A673 (cell line): ENCODE measurements around the gene CDK5R2. TPM values are rescaled to one million over a fixed set of nuclear protein-coding genes. Genes with fewer than 3 reads are reported as not detected.

Experiments
- BruUV-seq: library from RNA; stranded (reverse); fragments of 400-500 nt; replicated peaks from 2 replicates; lab custom pipeline; 2021; lab: Mats Ljungman, UMichigan
- CTCF ChIA-PET: fragments of 300-600 bp; sonication (Branson Sonifier 250); formaldehyde crosslinking; loops from one replicate; lab custom pipeline; 2022; ENCODE audit warnings: antibody characterized with exemption; lab: Charles Lee
- POLR2A ChIA-PET: fragments of 300-600 bp; sonication (Branson Sonifier 250); formaldehyde crosslinking; loops from one replicate; lab custom pipeline; 2022; ENCODE audit warnings: antibody characterized with exemption; ENCODE audit not compliant: low non-redundant PET; lab: Charles Lee
- DNase-seq: peaks from one replicate; pipeline ENCODE4 v3.0.0-alpha.2; 2015; ENCODE audit warnings: low spot score
- H3K27ac ChIP-seq: fragments of 200-600 bp; sonication (generic); 2 replicates; pipeline ENCODE4 v1.5.1; 2016; ENCODE audit warnings: mixed run types, low read depth, mild to moderate bottlenecking, mixed read lengths, antibody characterized with exemption, low read length; ENCODE audit not compliant: poor library complexity, severe bottlenecking
- H3K27me3 ChIP-seq: fragments of 200-600 bp; sonication (generic); replicated peaks from 2 replicates; pipeline ENCODE4 v1.6.1; 2017; ENCODE audit warnings: mixed run types, low read depth, mild to moderate bottlenecking, mixed read lengths, antibody characterized with exemption, low read length; ENCODE audit not compliant: insufficient read depth, poor library complexity
- H3K36me3 ChIP-seq: fragments of 200-600 bp; sonication (generic); 2 replicates; pipeline ENCODE4 v1.6.1; 2016; ENCODE audit warnings: mixed run types, mild to moderate bottlenecking, mixed read lengths, antibody characterized with exemption, low read length; ENCODE audit not compliant: insufficient read depth, poor library complexity, severe bottlenecking
- H3K4me1 ChIP-seq: fragments of 200-600 bp; sonication (generic); 2 replicates; pipeline ENCODE4 v1.6.1; 2017; ENCODE audit warnings: mixed run types, mild to moderate bottlenecking, mixed read lengths, antibody characterized with exemption, low read length; ENCODE audit not compliant: insufficient read depth, poor library complexity, severe bottlenecking
- H3K4me3 ChIP-seq: fragments of 200-600 bp; sonication (generic); 2 replicates; pipeline ENCODE4 v1.5.1; 2016; ENCODE audit warnings: low read depth, mixed run types, mild to moderate bottlenecking, mixed read lengths, low read length; ENCODE audit not compliant: poor library complexity, severe bottlenecking
- H3K9me3 ChIP-seq: fragments of 200-600 bp; sonication (generic); 2 replicates; pipeline ENCODE4 v1.6.1; 2016; ENCODE audit warnings: mixed run types, low read depth, mild to moderate bottlenecking, mixed read lengths, antibody characterized with exemption, low read length; ENCODE audit not compliant: poor library complexity, severe bottlenecking
- EZH2 ChIP-seq: fragments of 200-600 bp; sonication (generic); IDR thresholded peaks from 2 replicates; pipeline ENCODE4 v1.6.1; 2017; ENCODE audit warnings: borderline replicate concordance, low read depth, mild to moderate bottlenecking, mixed read lengths, antibody characterized with exemption, low read length; ENCODE audit not compliant: poor library complexity, severe bottlenecking
- intact Hi-C: fragments of 100-400 bp; cut with micrococcal nuclease; formaldehyde crosslinking; loops from one replicate; pipeline ENCODE4 v1.10.0; 2022; ENCODE audit not compliant: unreplicated experiment
- total RNA-seq: library from RNA; stranded (reverse); gene quantifications from 2 replicates; pipeline ENCODE4 v1.2.3, GENCODE V29; 2021
- TF ChIP-seq, protein P1 (sequence below): fragments of 300-800, 200-600 bp; sonication (generic); conservative IDR thresholded peaks from 2 replicates; pipeline ENCODE4 v1.5.1; 2017; ENCODE audit warnings: low read depth, mild to moderate bottlenecking, antibody characterized with exemption, low read length, moderate library complexity, mixed read lengths

Gene CDK5R2
- total RNA-seq, 1 experiment from 2014 or later = 0.37 TPM

DNA sequence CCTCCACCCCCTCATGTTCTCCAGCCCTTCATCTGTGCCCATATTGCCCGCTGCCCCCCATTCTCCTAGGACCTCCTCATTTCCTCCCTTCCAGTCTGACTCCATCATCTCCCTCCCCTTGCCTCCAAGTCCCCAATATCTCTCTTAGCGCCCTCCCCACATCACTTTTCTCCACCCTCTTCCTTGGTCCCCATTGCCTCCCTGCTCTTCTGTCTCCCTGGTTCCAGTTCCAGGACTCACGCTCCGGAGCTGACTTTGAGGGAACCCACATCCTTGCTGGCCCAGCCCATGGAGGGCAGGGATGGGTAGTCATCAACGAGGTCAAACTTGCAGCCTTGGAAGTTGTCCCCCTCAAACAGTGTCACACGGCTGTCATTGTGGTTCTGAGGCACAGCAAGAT, 31.1 kb downstream of the CDK5R2 start:
- ChIA-PET CTCF (no interaction called here), POLR2A (no interaction called here)
- Histone ChIP-seq H3K27ac (no peak overlapping the region), H3K9me3 (no peaks in the 10 kb centered on the region), H3K36me3 (no peaks in the 10 kb centered on the region), H3K4me1 (peaks cover 21% of the 10 kb centered on the region), H3K4me3 (no peak overlapping the region), H3K27me3 (peaks cover 57% of the 10 kb centered on the region)
- DNase-seq = no peak
- BruUV-seq = no TSS peak
- TF ChIP-seq EZH2 = no peak
- TF ChIP-seq, protein P1, sequence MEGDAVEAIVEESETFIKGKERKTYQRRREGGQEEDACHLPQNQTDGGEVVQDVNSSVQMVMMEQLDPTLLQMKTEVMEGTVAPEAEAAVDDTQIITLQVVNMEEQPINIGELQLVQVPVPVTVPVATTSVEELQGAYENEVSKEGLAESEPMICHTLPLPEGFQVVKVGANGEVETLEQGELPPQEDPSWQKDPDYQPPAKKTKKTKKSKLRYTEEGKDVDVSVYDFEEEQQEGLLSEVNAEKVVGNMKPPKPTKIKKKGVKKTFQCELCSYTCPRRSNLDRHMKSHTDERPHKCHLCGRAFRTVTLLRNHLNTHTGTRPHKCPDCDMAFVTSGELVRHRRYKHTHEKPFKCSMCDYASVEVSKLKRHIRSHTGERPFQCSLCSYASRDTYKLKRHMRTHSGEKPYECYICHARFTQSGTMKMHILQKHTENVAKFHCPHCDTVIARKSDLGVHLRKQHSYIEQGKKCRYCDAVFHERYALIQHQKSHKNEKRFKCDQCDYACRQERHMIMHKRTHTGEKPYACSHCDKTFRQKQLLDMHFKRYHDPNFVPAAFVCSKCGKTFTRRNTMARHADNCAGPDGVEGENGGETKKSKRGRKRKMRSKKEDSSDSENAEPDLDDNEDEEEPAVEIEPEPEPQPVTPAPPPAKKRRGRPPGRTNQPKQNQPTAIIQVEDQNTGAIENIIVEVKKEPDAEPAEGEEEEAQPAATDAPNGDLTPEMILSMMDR = no peak
- intact Hi-C loops = no loop called here

DNA sequence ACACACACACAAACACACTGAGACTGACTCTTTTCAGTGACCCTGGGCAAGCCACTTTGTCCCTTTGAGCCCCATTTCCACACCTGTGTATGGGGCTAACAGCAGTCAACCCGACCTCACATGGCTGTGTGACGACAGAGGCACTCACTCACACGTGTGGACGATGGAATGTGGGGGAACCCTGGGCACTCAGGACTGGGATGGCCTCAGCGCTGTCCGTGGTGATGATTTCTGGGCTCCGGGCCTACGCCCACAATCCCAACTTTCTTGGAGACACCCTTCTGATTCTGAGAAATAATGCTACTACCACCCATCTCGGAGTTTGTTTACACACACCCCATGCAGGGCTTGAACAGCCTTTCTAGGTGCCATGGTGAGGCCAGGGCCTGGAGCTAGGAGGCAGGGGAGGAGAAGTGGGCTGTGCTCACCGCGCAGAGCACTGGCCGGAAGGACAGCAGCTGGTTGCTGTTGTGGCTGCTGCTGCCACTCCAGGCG, 32.3 kb downstream of the CDK5R2 start:
- CTCF ChIA-PET = interaction anchor here (0.5 kb wide), 1 partner anchor 13 kb away, joined by 3 read pairs; no protein-coding TSS in a partner anchor
- no peak for DNase-seq
- H3K27ac ChIP-seq = no peak overlapping the region
- H3K9me3 ChIP-seq = no peaks in the 10 kb centered on the region
- no TSS peak for BruUV-seq
- H3K4me3 ChIP-seq = no peak overlapping the region
- H3K4me1 ChIP-seq = peaks cover 16% of the 10 kb centered on the region
- TF ChIP-seq, protein P1 = no peak
- no peak for TF ChIP-seq EZH2
- no peaks in the 10 kb centered on the region for H3K36me3 ChIP-seq
- POLR2A ChIA-PET = no interaction called here
- H3K27me3 ChIP-seq = peaks cover 54% of the 10 kb centered on the region
- intact Hi-C loops = no loop called here

- no TSS peak for BruUV-seq
- Histone ChIP-seq H3K27me3 (peaks cover 52% of the 10 kb centered on the region), H3K4me3 (no peak overlapping the region), H3K36me3 (no peaks in the 10 kb centered on the region), H3K9me3 (no peaks in the 10 kb centered on the region), H3K27ac (no peak overlapping the region), H3K4me1 (peaks cover 16% of the 10 kb centered on the region)
- POLR2A ChIA-PET = no interaction called here
- CTCF ChIA-PET = interaction anchor here (0.5 kb wide), 1 partner anchor 12 kb away, joined by 3 read pairs; no protein-coding TSS in a partner anchor
- no peak for DNase-seq
- no peak for TF ChIP-seq EZH2
- TF ChIP-seq, protein P1 = no peak
- intact Hi-C loops = no loop called here
Observed at GRCh38 chr2:218992196-218992595, 32.7 kb downstream of the CDK5R2 start.
